ENCODE results near the gene B4GALT1. TPM values are rescaled to one million over a fixed set of nuclear protein-coding genes. Genes with fewer than 3 reads are reported as not detected.

B4GALT1 gene
- total RNA-seq, 1 donor from 2014 or later = 21.3 TPM

DNA sequence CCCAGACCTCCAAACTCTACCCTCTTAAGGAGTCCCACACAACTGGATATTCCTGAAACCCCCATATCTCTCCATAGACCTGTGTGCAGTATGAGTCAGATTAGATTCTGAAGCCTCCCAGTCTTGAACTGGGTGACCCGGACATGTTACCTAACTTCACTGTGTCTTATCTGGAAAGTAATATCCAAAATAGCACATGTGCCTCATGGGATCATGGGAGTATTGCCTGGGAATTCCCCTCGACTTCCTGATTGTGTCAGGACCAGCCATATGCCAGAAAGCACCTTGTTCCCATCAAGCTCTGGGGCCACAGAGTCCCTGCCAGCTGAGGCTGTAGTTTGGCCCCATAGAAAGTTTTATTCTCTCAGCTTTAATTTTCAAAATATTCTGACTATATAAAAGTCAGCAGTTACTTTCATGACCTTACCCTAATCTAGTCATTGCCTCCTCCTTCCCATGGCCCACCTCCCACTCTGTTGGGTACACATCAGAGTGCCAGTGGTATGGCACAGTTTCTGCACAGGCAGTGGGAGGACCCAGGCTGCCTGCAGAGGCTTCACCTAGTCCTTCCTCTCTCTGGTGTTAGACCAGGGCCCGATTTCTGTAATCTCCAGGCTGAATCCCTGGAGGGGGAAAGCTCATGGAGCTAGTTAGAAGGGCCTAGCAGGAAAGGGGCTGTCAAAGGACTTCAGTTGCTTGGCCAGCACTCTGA is 19.5 kb upstream of the B4GALT1 start:
- Histone ChIP-seq H3K4me3 (ENCODE audit: low read depth, low read length) (no peak overlapping the region), H3K36me3 (ENCODE audit: control insufficient read depth, insufficient read depth, low read length) (no peaks in the 10 kb centered on the region), H3K27me3 (ENCODE audit: control insufficient read depth, insufficient read depth, low read length) (no peaks in the 10 kb centered on the region)
- DNase-seq (ENCODE audit: low read depth) (peak; percentile 95), FAIRE-seq (peak; percentile 83)
- TF ChIP-seq, protein P1, sequence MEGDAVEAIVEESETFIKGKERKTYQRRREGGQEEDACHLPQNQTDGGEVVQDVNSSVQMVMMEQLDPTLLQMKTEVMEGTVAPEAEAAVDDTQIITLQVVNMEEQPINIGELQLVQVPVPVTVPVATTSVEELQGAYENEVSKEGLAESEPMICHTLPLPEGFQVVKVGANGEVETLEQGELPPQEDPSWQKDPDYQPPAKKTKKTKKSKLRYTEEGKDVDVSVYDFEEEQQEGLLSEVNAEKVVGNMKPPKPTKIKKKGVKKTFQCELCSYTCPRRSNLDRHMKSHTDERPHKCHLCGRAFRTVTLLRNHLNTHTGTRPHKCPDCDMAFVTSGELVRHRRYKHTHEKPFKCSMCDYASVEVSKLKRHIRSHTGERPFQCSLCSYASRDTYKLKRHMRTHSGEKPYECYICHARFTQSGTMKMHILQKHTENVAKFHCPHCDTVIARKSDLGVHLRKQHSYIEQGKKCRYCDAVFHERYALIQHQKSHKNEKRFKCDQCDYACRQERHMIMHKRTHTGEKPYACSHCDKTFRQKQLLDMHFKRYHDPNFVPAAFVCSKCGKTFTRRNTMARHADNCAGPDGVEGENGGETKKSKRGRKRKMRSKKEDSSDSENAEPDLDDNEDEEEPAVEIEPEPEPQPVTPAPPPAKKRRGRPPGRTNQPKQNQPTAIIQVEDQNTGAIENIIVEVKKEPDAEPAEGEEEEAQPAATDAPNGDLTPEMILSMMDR (IDR thresholded peaks at IDR 0.05; ENCODE audit: insufficient read depth, low read length, severe bottlenecking) = no peak

- FAIRE-seq (no peak), DNase-seq (ENCODE audit: low read depth) (peak; percentile 59)
- H3K4me3 ChIP-seq (ENCODE audit: low read depth, low read length) = no peak overlapping the region
- TF ChIP-seq, protein P1 (IDR thresholded peaks at IDR 0.05; ENCODE audit: insufficient read depth, low read length, severe bottlenecking) = peak; percentile 32
- no peaks in the 10 kb centered on the region for H3K27me3 ChIP-seq (ENCODE audit: control insufficient read depth, insufficient read depth, low read length)
- no peaks in the 10 kb centered on the region for H3K36me3 ChIP-seq (ENCODE audit: control insufficient read depth, insufficient read depth, low read length)
Observed at GRCh38 chr9:33185858-33186257, 18.7 kb upstream of the B4GALT1 start.

DNA sequence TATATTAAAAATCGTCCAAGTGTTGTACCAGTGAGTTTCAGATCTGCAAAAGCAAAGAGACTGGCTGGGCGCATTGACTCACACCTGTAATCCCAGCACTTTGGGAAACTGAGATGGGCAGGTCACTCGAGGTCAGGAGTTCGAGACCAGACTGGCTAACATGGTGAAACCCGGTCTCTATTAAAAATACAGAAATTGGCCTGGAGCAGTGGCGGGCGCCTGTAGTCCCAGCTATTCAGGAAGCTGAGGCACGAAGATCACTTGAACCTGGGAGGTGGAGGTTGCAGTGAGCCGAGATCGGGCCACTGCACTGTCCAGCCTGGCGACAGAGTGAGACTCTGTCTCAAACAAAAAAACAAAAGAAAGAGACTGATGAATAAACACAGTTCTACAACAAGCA is 18.3 kb upstream of the B4GALT1 start:
- TF ChIP-seq, protein P1 (IDR thresholded peaks at IDR 0.05; ENCODE audit: insufficient read depth, low read length, severe bottlenecking) = no peak
- no peak for FAIRE-seq
- Histone ChIP-seq H3K36me3 (ENCODE audit: control insufficient read depth, insufficient read depth, low read length) (no peaks in the 10 kb centered on the region), H3K4me3 (ENCODE audit: low read depth, low read length) (no peak overlapping the region), H3K27me3 (ENCODE audit: control insufficient read depth, insufficient read depth, low read length) (no peaks in the 10 kb centered on the region)
- no peak for DNase-seq (ENCODE audit: low read depth)

DNA sequence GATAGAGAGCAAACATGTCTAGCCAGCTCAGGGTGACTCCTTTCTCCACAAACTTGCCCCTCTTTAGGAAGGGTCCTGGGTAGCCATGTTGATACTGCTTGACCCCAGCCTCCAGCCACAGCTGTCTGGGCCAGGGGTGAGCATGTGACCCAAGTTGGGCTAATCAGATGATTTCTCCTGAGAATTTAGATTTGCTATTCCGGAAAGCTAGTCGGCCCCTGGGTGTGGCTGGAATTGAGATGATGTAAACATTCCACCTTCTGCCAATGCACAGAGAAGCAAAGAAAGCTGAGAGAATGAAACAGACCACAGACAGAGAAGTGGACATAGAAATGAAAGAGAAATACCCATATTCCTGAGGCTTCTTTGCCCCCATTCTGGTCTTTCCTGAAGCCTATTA is 17.8 kb upstream of the B4GALT1 start:
- no peaks in the 10 kb centered on the region for H3K36me3 ChIP-seq (ENCODE audit: control insufficient read depth, insufficient read depth, low read length)
- peak; percentile 69 for DNase-seq (ENCODE audit: low read depth)
- no peaks in the 10 kb centered on the region for H3K27me3 ChIP-seq (ENCODE audit: control insufficient read depth, insufficient read depth, low read length)
- TF ChIP-seq, protein P1 (IDR thresholded peaks at IDR 0.05; ENCODE audit: insufficient read depth, low read length, severe bottlenecking) = no peak
- FAIRE-seq = no peak
- H3K4me3 ChIP-seq (ENCODE audit: low read depth, low read length) = no peak overlapping the region

DNA sequence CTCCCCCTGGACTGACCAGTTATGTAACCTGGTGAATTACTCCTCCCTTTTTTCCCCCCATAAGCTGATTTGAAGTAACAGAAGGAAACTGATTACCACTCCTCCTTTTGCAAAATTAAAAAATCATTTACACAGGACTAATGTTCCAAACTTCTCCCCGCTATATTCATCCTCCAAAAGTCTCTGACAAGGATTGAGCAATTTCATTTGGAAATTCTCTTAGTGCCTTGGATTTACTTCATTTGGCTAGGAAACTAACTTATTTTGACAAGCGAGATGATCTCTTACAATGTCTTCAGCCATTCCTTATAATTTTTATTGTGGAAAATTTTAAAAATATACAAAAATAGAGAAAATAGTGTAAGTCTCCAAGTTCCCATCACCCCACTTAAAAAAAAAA is 15.4 kb upstream of the B4GALT1 start:
- DNase-seq (ENCODE audit: low read depth) (no peak), FAIRE-seq (no peak)
- H3K27me3 ChIP-seq (ENCODE audit: control insufficient read depth, insufficient read depth, low read length) = no peaks in the 10 kb centered on the region
- TF ChIP-seq, protein P1 (IDR thresholded peaks at IDR 0.05; ENCODE audit: insufficient read depth, low read length, severe bottlenecking) = no peak
- H3K36me3 ChIP-seq (ENCODE audit: control insufficient read depth, insufficient read depth, low read length) = no peaks in the 10 kb centered on the region
- H3K4me3 ChIP-seq (ENCODE audit: low read depth, low read length) = no peak overlapping the region
